Fibroblast of lung (primary cell): Measurements from ENCODE around the gene SMCO3.

ENCODE experiments used
- CTCF ChIP-seq, 2 donors: IDR thresholded peaks in 1 of 2; conservative IDR thresholded peaks in 1 of 2; 1 replicate in 1 of 2; 2 replicates in 1 of 2; pipeline ENCODE4 v1.5.1; 2011 to 2012; ENCODE audit warnings: low read length in 2 of 2, control low read depth in 1 of 2, inconsistent platforms in 1 of 2, low read depth in 1 of 2, mild to moderate bottlenecking in 1 of 2
- EZH2 ChIP-seq: IDR thresholded peaks from 2 replicates; pipeline ENCODE4 v1.5.1; 2012; ENCODE audit warnings: low read length, control low read depth, mild to moderate bottlenecking; ENCODE audit errors: missing control alignments

GRCh38 chr12:14844401-14844800 is 30.4 kb upstream of the SMCO3 start:
- TF ChIP-seq CTCF (conservative IDR thresholded peaks at IDR 0.05 in 1 of 2, IDR thresholded peaks at IDR 0.05 in 1 of 2; ENCODE audit: low read depth in 1 of 2, low read length in 2 of 2) (no peak), EZH2 (no peak)
